ENCODE measurements around the gene RBMS3. TPM values are rescaled to one million over a fixed set of nuclear protein-coding genes. Genes with fewer than 3 reads are reported as not detected.

Gene RBMS3
- total RNA-seq, 1 experiment from 2014 or later, result 5.9 TPM

GRCh38 chr3:29850641-29851040 lies 569.8 kb downstream of the RBMS3 start:
- peak; percentile 49 for DNase-seq (ENCODE audit: low read depth, low spot score)

DNA sequence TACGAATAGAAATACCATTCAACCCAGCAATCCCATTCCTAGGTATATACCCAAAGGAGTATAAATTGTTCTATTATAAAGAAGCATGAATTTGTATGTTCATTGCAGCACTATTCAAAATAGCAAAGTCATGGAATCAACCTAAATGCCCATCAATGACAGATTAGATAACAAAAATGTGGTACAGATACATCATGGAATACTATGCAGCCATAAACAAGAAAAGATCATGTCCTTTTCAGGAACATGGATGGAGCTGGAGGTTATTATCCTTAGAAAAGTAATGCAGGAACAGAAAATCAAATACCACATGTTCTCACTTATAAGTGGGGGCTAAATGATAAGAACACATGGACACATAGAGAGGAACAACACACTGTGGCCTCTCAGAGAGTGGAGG lies 571.9 kb downstream of the RBMS3 start:
- in situ Hi-C loops (cut with HindIII; ENCODE audit: low pct_unique_long_range_greater_than_20kb, low sequenced_read_pairs), result no loop called here
- no peak for DNase-seq (ENCODE audit: low read depth, low spot score)

More at GRCh38 chr3:29850641-29851040, 569.8 kb downstream of the RBMS3 start:
- in situ Hi-C loops (cut with HindIII; ENCODE audit: low pct_unique_long_range_greater_than_20kb, low sequenced_read_pairs), result no loop called here

GRCh38 chr3:29853841-29854397 lies 573.0 kb downstream of the RBMS3 start:
- in situ Hi-C loops (cut with HindIII; ENCODE audit: low pct_unique_long_range_greater_than_20kb, low sequenced_read_pairs), result no loop called here
- DNase-seq (ENCODE audit: low read depth, low spot score), result no peak

DNA sequence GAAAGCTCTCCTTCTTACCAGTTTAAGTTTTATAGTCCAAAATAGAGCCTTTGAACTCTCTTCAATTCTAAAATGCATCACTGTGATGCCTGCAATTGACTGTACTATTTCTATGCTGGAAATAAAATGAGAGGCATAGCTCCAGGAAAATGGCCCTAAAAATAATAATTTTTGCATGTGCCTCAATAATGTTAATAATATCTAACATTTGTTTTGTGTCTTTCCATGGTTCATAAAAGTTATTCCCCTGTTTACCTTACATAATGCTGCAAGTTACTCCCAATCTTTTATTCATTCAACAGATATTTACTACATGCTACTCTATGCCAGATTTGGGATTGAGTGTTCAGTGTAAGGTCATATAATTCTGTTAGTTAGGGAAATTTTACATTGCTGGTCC lies 574.0 kb downstream of the RBMS3 start:
- in situ Hi-C loops (cut with HindIII; ENCODE audit: low pct_unique_long_range_greater_than_20kb, low sequenced_read_pairs), result no loop called here
- no peak for DNase-seq (ENCODE audit: low read depth, low spot score)

DNA sequence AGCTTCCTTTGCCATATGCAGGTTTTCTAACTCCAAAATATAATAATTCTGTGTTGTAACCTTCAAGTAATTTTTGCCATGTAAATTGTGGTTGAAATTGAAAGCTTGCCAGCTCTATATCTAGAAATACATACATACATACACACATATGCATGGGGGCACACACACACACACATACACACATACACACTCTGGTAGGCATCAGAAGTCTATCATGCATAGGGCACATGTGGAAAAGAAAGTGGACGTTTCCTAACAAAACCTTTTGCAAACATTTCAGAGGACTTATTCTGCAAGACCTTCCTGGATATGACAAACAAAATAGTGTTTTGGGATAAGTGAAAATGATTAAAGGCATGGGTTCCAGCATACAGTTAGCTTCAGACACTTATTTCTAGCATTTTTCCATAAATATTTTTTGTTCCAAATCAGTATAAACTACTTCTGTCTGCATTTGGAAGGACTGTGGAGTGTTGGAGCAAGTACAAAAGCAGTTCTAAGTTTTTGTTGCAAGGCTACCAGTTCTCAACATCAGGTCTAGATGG lies 578.9 kb downstream of the RBMS3 start:
- DNase-seq (ENCODE audit: low read depth, low spot score), result no peak
- in situ Hi-C loops (cut with HindIII; ENCODE audit: low pct_unique_long_range_greater_than_20kb, low sequenced_read_pairs), result no loop called here

DNA sequence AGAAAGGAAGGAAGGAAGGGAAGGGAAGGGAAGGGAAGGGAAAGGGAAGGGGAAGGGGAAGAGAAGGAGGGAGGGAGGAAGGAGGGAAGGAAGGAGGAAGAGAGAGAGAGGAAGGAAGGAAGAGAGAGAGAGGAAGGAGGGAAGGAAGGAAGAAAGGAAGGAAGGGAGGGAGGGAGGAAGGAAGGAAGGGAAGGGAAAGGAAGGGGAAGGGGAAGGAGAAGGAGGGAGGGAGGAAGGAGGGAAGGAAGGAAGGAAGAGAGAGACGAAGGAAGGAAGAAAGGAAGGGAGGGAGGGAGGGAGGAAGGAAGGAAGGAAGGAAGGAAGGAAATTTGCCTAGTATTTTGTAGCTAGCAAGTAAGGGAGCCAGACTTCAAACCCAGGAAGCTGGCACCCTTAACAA lies 583.9 kb downstream of the RBMS3 start:
- in situ Hi-C loops (cut with HindIII; ENCODE audit: low pct_unique_long_range_greater_than_20kb, low sequenced_read_pairs), result no loop called here
- no peak for DNase-seq (ENCODE audit: low read depth, low spot score)

- in situ Hi-C loops (cut with HindIII; ENCODE audit: low pct_unique_long_range_greater_than_20kb, low sequenced_read_pairs), result no loop called here
- DNase-seq (ENCODE audit: low read depth, low spot score), result no peak
Observed at GRCh38 chr3:29868543-29869101, 587.8 kb downstream of the RBMS3 start.

DNA sequence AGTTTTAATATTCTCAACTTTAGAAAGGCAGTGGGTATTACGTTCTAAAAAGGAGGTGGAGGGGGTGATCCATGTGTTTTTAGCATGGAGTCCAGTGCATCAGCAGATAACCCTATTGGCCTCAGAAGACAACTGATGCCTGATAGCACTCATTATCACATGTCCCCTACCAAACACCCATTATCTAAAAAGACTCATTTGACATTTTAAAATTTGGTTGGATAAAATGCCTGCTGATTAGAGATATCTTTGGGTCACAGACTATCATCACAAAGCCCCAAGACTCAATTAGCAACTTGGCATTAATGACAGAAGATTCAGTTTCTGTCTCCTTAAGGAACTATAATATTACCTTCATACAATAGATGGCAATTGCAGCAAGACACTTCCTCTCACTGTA lies 589.3 kb downstream of the RBMS3 start:
- in situ Hi-C loops (cut with HindIII; ENCODE audit: low pct_unique_long_range_greater_than_20kb, low sequenced_read_pairs), result no loop called here
- no peak for DNase-seq (ENCODE audit: low read depth, low spot score)

DNA sequence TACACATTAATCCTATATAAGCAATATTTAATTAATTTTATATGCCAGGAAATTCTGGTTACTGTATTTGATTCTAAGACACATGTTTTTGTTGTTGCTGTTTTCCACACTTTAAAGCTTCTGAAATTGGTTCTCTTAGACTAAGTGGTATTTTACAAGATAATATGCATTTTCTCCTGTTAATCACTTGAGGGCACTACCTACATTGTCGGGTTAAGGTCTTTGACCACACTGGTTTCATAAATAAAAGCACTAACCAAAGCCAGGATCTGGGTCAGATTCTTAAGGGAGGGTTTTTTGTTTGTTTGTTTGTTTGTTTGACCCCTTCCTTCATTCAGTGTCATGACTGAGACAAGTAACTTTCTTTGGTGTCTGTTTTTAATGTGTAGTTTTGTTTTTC lies 590.2 kb downstream of the RBMS3 start:
- peak; percentile 17 for DNase-seq (ENCODE audit: low read depth, low spot score)
- in situ Hi-C loops (cut with HindIII; ENCODE audit: low pct_unique_long_range_greater_than_20kb, low sequenced_read_pairs), result no loop called here

DNA sequence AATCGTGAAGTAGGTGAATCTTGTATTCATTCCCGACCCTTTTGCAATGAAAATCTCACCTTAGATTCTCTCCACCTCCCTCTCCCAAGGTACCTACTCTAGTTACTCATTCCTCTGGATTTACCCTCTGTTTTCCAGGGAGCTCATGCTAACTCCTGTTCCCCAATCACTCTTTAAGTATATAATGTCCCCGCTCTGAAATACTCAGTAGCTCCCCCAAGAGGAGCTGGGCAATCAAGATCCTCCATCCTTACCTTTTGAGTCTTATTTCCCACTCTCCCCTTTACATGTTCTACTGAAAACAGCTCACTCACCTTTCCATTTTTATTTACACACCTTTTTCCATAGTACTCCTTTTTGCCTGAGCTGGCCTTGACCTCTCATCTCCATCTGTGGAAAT lies 599.9 kb downstream of the RBMS3 start:
- in situ Hi-C loops (cut with HindIII; ENCODE audit: low pct_unique_long_range_greater_than_20kb, low sequenced_read_pairs), result no loop called here

DNA sequence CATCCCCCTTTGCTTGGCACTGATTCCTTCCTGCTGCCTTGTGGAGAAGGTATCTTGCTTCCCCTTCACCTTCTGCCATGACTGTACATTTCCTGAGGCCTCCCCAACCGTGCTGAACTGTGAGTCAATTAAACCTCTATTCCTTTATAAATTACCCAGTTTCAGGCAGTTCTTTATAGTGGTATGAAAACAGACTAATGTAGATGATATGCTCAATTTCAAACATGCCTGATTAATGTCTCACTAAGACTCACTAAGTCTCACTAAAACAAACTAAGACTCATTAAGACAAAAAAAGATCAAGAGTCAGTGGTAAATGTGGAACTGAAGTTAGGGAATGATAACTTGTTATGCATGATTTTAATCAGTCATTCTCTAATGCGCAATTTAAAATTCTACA lies 606.6 kb downstream of the RBMS3 start:
- in situ Hi-C loops (cut with HindIII; ENCODE audit: low pct_unique_long_range_greater_than_20kb, low sequenced_read_pairs), result no loop called here
- DNase-seq (ENCODE audit: low read depth, low spot score), result no peak

More for the DNA sequence above, 599.9 kb downstream of the RBMS3 start:
- no peak for DNase-seq (ENCODE audit: low read depth, low spot score)

GRCh38 chr3:29889215-29889614 lies 608.3 kb downstream of the RBMS3 start:
- in situ Hi-C loops (cut with HindIII; ENCODE audit: low pct_unique_long_range_greater_than_20kb, low sequenced_read_pairs), result no loop called here
- no peak for DNase-seq (ENCODE audit: low read depth, low spot score)

DNA sequence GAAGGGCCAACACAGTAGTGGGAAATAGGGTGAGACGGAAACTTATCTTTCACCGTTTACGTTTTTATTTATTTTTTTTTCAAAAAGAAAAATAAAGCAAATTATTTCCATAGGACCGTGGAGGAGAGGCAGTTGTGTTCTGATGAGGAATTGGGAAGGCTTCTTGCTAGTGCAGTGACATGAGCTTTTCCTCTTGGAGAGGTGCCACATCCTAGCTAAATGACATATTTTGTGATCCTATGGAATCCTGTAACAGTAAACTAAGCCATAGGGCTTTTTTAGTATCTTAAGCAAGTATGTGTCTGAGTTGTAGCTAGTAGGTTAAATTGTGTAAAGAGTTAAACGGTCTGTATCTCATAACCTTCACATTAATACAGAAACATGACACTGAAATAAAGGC lies 609.9 kb downstream of the RBMS3 start:
- in situ Hi-C loops (cut with HindIII; ENCODE audit: low pct_unique_long_range_greater_than_20kb, low sequenced_read_pairs), result no loop called here
- no peak for DNase-seq (ENCODE audit: low read depth, low spot score)

DNA sequence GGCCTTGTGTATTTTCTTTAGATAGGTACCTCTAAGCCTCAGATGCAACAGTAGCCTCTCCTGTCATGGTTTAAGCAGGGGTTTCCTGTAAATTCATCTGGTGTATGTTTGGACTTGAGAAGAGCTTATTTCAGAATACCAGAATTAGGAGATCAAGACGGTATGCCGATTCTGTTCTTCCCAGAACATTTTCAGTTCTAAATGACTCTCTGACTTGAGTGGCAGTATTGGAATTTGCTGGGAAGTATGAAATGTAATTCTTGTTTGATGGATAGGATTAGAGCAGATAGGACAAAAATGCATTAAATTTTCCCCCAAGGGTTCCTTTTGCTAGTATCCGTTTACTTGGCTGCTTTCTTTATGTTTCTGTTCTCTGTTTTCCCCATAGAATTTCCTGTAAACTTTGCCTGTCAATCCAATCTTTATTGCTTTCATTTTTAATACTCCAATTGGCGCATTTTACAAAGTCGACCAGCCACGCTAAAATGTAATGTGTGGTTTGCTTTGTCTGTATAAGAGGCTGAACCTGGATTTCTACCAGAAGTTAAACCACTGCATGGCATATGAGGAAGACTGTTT lies 612.2 kb downstream of the RBMS3 start:
- DNase-seq (ENCODE audit: low read depth, low spot score), result no peak
- in situ Hi-C loops (cut with HindIII; ENCODE audit: low pct_unique_long_range_greater_than_20kb, low sequenced_read_pairs), result no loop called here

GRCh38 chr3:29896856-29897255 lies 616.0 kb downstream of the RBMS3 start:
- in situ Hi-C loops (cut with HindIII; ENCODE audit: low pct_unique_long_range_greater_than_20kb, low sequenced_read_pairs), result no loop called here
- no peak for DNase-seq (ENCODE audit: low read depth, low spot score)

- in situ Hi-C loops (cut with HindIII; ENCODE audit: low pct_unique_long_range_greater_than_20kb, low sequenced_read_pairs), result no loop called here
Observed at GRCh38 chr3:29898171-29898965, 617.5 kb downstream of the RBMS3 start.

GRCh38 chr3:29899021-29899420 lies 618.1 kb downstream of the RBMS3 start:
- in situ Hi-C loops (cut with HindIII; ENCODE audit: low pct_unique_long_range_greater_than_20kb, low sequenced_read_pairs), result no loop called here

More at GRCh38 chr3:29898171-29898965, 617.5 kb downstream of the RBMS3 start:
- DNase-seq (ENCODE audit: low read depth, low spot score), result no peak

DNA sequence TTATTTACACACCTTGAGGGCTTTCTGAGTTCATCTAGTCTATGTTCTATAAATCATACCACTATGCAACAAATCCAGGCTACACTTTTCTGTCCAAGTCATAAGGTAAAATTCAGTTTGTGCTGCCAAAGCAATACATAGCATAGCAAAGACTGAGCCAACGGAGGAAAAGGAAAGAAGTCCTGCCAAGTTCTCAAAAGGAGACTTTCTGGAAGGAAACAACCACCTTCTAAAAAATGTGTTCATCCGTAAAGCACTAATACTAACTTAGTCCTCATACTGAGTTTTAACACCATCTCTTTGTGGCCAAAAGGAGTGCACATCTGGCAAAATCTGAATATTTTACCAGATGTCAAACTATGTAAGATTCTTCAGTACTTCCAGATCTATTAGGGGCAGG lies 620.2 kb downstream of the RBMS3 start:
- no peak for DNase-seq (ENCODE audit: low read depth, low spot score)

More at GRCh38 chr3:29899021-29899420, 618.1 kb downstream of the RBMS3 start:
- DNase-seq (ENCODE audit: low read depth, low spot score), result no peak

More for the DNA sequence above, 620.2 kb downstream of the RBMS3 start:
- in situ Hi-C loops (cut with HindIII; ENCODE audit: low pct_unique_long_range_greater_than_20kb, low sequenced_read_pairs), result no loop called here
